HepG2 (cell line): ENCODE measurements around the gene MTHFD2L.

ENCODE experiments used
- CEBPG ChIP-seq: IDR thresholded peaks from 2 replicates; pipeline ENCODE4 v1.6.1; 2016
- CEBPZ ChIP-seq: IDR thresholded peaks from 2 replicates; pipeline ENCODE4 v1.6.1; 2012; ENCODE audit warnings: low read length, improper control_type of control experiment
- CTCF ChIP-seq: sonication (generic); formaldehyde crosslinking; IDR thresholded peaks from 2 replicates; pipeline ENCODE4 v1.5.0; 2020; ENCODE audit warnings: mild to moderate bottlenecking, missing genetic modification reagents, moderate library complexity
- EZH2 ChIP-seq: conservative IDR thresholded peaks from 2 replicates; pipeline ENCODE4 v1.6.1; 2012; ENCODE audit warnings: mild to moderate bottlenecking, low read depth, low read length, moderate library complexity
- GMEB1 ChIP-seq: sonication (generic); formaldehyde crosslinking; IDR thresholded peaks from 2 replicates; pipeline ENCODE4 v1.5.1; 2020; ENCODE audit warnings: missing genetic modification reagents, mild to moderate bottlenecking, borderline replicate concordance
- HDAC1 ChIP-seq: sonication (generic); formaldehyde crosslinking; IDR thresholded peaks from 2 replicates; pipeline ENCODE4 v1.5.1; 2020; ENCODE audit warnings: mild to moderate bottlenecking, missing genetic modification reagents
- NFYB ChIP-seq: sonication (generic); formaldehyde crosslinking; IDR thresholded peaks from 2 replicates; pipeline ENCODE4 v1.4.0; 2020; ENCODE audit warnings: missing genetic modification reagents
- POLR2AphosphoS5 ChIP-seq: IDR thresholded peaks from 2 replicates; pipeline ENCODE4 v1.6.1; 2012; ENCODE audit warnings: low read depth, low read length
- TAF1 ChIP-seq: sonication (generic); formaldehyde crosslinking; IDR thresholded peaks from 2 replicates; pipeline ENCODE4 v1.4.0; 2020; ENCODE audit warnings: missing genetic modification reagents
- ZBTB7A ChIP-seq: sonication (generic); formaldehyde crosslinking; IDR thresholded peaks from 2 replicates; pipeline ENCODE4 v1.8.0; 2022; ENCODE audit warnings: mild to moderate bottlenecking, missing genetic modification reagents
- ZNF580 ChIP-seq: IDR thresholded peaks from 2 replicates; pipeline ENCODE4 v1.6.1; 2016; ENCODE audit warnings: low read depth, borderline replicate concordance
- ZNF747 ChIP-seq: sonication (generic); formaldehyde crosslinking; IDR thresholded peaks from 2 replicates; pipeline ENCODE4 v1.8.1; 2023; ENCODE audit warnings: missing genetic modification reagents, mild to moderate bottlenecking, borderline replicate concordance

- TF ChIP-seq TAF1 (CRISPR knock-in tag) (no peak), ZNF580 (no peak), EZH2 (no peak), HDAC1 (CRISPR knock-in tag) (no peak), ZNF747 (CRISPR knock-in tag) (no peak), NFYB (no peak), CTCF (CRISPR knock-in tag) (no peak), CEBPG (CRISPR knock-in tag) (no peak), GMEB1 (CRISPR knock-in tag) (no peak), CEBPZ (no peak), ZBTB7A (no peak), POLR2AphosphoS5 (no peak)
These were observed 17.5 kb downstream of the MTHFD2L start for GRCh38 chr4:74175379-74175778.
